Erythroblast (primary cell): ENCODE data around the gene RNF114.

Experiments
- GATA1 ChIP-seq: IDR thresholded peaks from 2 replicates; pipeline ENCODE4 v1.6.1; 2011; ENCODE audit warnings: low read depth, mild to moderate bottlenecking, control low read depth, low read length, moderate library complexity
- POLR2A ChIP-seq: IDR thresholded peaks from 2 replicates; pipeline ENCODE4 v1.6.1; 2011; ENCODE audit warnings: mild to moderate bottlenecking, low read length

DNA sequence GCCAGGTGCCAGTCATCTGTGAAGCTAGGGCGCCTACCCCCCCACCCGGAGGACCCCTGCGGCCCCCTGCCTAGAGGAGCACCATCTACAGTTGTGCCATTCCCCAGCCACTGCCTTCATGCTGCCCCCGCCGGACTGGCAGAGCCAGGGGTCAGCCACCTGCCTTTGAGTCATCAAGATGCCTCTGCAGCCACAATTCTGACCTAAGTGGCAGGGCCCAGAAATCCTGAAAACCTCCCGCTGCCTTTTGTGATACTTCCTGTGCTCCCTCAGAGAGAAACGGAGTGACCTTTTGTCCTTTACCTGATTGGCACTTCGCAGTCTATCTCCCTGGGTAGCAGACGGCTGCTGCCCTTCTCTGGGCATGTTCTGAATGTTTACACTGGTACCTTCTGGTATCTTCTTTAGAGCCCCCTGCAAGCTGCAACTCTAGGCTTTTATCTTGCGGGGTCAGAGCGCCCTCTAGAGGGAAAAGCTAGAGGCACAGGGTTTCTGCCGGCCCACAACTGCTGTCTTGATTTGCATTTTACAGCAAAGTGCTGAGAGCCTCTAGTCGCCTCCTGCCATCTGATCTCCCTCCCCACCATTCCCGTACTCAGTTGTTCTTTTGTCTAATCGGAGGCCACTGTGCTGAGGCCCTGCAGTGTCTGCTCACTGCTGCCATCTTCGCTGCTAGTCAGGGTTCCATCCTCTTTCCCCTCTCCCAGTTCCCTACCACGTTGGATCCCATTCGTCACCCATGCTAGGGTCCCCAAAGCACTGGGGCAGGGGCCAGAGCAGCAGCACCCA, 47.8 kb upstream of the RNF114 start:
- no peak for TF ChIP-seq POLR2A
- TF ChIP-seq GATA1: no peak
